GM18909 (cell line): ENCODE data around the gene ZIC3.
"Not testable (repeated sequence)": the region's sequence is repeated elsewhere in the genome, so short reads cannot be mapped to it uniquely, and the experiment has no call there.

ENCODE experiments used
- ATAC-seq: cut with Tn5 transposase; IDR thresholded peaks from one replicate; pipeline ENCODE4 v1.9.1; 2021; ENCODE audit warnings: mild to moderate bottlenecking; ENCODE audit not compliant: unreplicated experiment, poor library complexity

The ZIC3 gene

GRCh38 chrX:137565921-137566745, at the start of gene ZIC3:
Gene ZIC3, plus strand, starts transcription at chrX:137566127. Its CDS starts 565 bp downstream, at chrX:137566692.
- ATAC-seq = no peak

- no peak for ATAC-seq
These were observed 46.5 kb upstream of the ZIC3 start for GRCh38 chrX:137519459-137519858.

GRCh38 chrX:137545711-137546651, 19.9 kb upstream of the ZIC3 start:
- no peak for ATAC-seq

GRCh38 chrX:137547291-137547690, 18.6 kb upstream of the ZIC3 start:
- no peak for ATAC-seq

- no peak for ATAC-seq
These were observed 17.7 kb upstream of the ZIC3 start for GRCh38 chrX:137548261-137548660.

GRCh38 chrX:137549073-137549472, 16.9 kb upstream of the ZIC3 start:
- ATAC-seq = no peak

- no peak for ATAC-seq
These were observed 15.9 kb upstream of the ZIC3 start for GRCh38 chrX:137549851-137550664.

- ATAC-seq = no peak
These were observed 15.2 kb upstream of the ZIC3 start for GRCh38 chrX:137550665-137551261.

GRCh38 chrX:137552098-137552497, 13.8 kb upstream of the ZIC3 start:
- not testable (repeated sequence) for ATAC-seq

GRCh38 chrX:137562096-137562495, 3.8 kb upstream of the ZIC3 start:
- ATAC-seq = no peak

GRCh38 chrX:137563681-137564651, 2.0 kb upstream of the ZIC3 start:
- ATAC-seq = no peak

GRCh38 chrX:137565318-137565904, 516 bp upstream of the ZIC3 start:
- ATAC-seq = no peak

- no peak for ATAC-seq
These were observed 1.1 kb downstream of the ZIC3 start for GRCh38 chrX:137566746-137567679.

- no peak for ATAC-seq
These were observed 1.8 kb downstream of the ZIC3 start for GRCh38 chrX:137567682-137568232.

- no peak for ATAC-seq
These were observed 3.0 kb downstream of the ZIC3 start for GRCh38 chrX:137568741-137569469.

- ATAC-seq = no peak
These were observed 3.6 kb downstream of the ZIC3 start for GRCh38 chrX:137569470-137569891.
